Measurements from ENCODE around the gene LHPP. TPM values are rescaled to one million over a fixed set of nuclear protein-coding genes. Genes with fewer than 3 reads are reported as not detected.

Gene LHPP
- total RNA-seq, 1 donor from 2014 or later = 22.9 TPM

GRCh38 chr10:124551097-124551496, 89.5 kb downstream of the LHPP start:
- intact Hi-C loops (cut with micrococcal nuclease) = loop anchor here (2.0 kb wide), 2 partner anchors 14 to 50 kb away; no protein-coding TSS in a partner anchor
- Mint-ChIP-seq H3K27ac (no peak overlapping the region), H3K27me3 (no peaks in the 10 kb centered on the region), H3K4me1 (peaks cover 68% of the 10 kb centered on the region), H3K9me3 (no peaks in the 10 kb centered on the region), H3K36me3 (ENCODE audit: low read depth) (no peaks in the 10 kb centered on the region), H3K4me3 (no peak overlapping the region)
- no peak for ATAC-seq (ENCODE audit: low read depth)
- CTCF ChIA-PET = no interaction called here
- no peak for TF ChIP-seq CTCF (IDR thresholded peaks at IDR 0.05)
- POLR2A ChIA-PET = interaction anchor here (0.9 to 1.6 kb wide), 5 partner anchors 15 to 135 kb away, joined by 3 to 6 read pairs (median 5); no protein-coding TSS in a partner anchor
- DNase-seq = no peak

- H3K27me3 Mint-ChIP-seq = no peaks in the 10 kb centered on the region
- CTCF ChIA-PET = no interaction called here
- H3K9me3 Mint-ChIP-seq = no peaks in the 10 kb centered on the region
- no peak for TF ChIP-seq CTCF (IDR thresholded peaks at IDR 0.05)
- no peak for ATAC-seq (ENCODE audit: low read depth)
- DNase-seq = no peak
- POLR2A ChIA-PET = interaction anchor here (1.4 kb wide), 1 partner anchor 134 kb away, joined by 5 read pairs; no protein-coding TSS in a partner anchor
- peak overlapping the region; percentile 56 for H3K27ac Mint-ChIP-seq
- no peak overlapping the region for H3K4me3 Mint-ChIP-seq
- peaks cover 62% of the 10 kb centered on the region for H3K4me1 Mint-ChIP-seq
- H3K36me3 Mint-ChIP-seq (ENCODE audit: low read depth) = peaks cover 3% of the 10 kb centered on the region
- intact Hi-C loops (cut with micrococcal nuclease) = loop anchor here (2.0 kb wide), 2 partner anchors 13 to 49 kb away; no protein-coding TSS in a partner anchor
Measured at GRCh38 chr10:124551755-124552154, 90.1 kb downstream of the LHPP start.

GRCh38 chr10:124552691-124553276, 91.2 kb downstream of the LHPP start:
- TF ChIP-seq CTCF (IDR thresholded peaks at IDR 0.05) = no peak
- Mint-ChIP-seq H3K27me3 (no peaks in the 10 kb centered on the region), H3K36me3 (ENCODE audit: low read depth) (peaks cover 3% of the 10 kb centered on the region), H3K4me3 (no peak overlapping the region), H3K4me1 (peaks cover 55% of the 10 kb centered on the region), H3K9me3 (no peaks in the 10 kb centered on the region), H3K27ac (no peak overlapping the region)
- DNase-seq (no peak), ATAC-seq (ENCODE audit: low read depth) (no peak)
- POLR2A ChIA-PET = interaction anchor here (1.3 kb wide), 1 partner anchor 9 kb away, joined by 6 read pairs; no protein-coding TSS in a partner anchor
- intact Hi-C loops (cut with micrococcal nuclease) = no loop called here
- CTCF ChIA-PET = interaction anchor here (0.8 kb wide), 1 partner anchor 18 kb away, joined by 3 read pairs; no protein-coding TSS in a partner anchor

- no peak for TF ChIP-seq CTCF (IDR thresholded peaks at IDR 0.05)
- Mint-ChIP-seq H3K4me3 (no peak overlapping the region), H3K4me1 (peaks cover 42% of the 10 kb centered on the region), H3K9me3 (no peaks in the 10 kb centered on the region), H3K27ac (peak overlapping the region; percentile 35), H3K27me3 (no peaks in the 10 kb centered on the region), H3K36me3 (ENCODE audit: low read depth) (peaks cover 3% of the 10 kb centered on the region)
- no peak for ATAC-seq (ENCODE audit: low read depth)
- intact Hi-C loops (cut with micrococcal nuclease) = no loop called here
- DNase-seq = no peak
- POLR2A ChIA-PET = interaction anchor here (1.1 kb wide), 2 partner anchors 46 to 48 kb away, joined by 3 read pairs; no protein-coding TSS in a partner anchor
- CTCF ChIA-PET = no interaction called here
Measured at GRCh38 chr10:124554085-124554858, 92.6 kb downstream of the LHPP start.

- TF ChIP-seq CTCF (IDR thresholded peaks at IDR 0.05) = no peak
- H3K27ac Mint-ChIP-seq = no peak overlapping the region
- H3K4me3 Mint-ChIP-seq = no peak overlapping the region
- CTCF ChIA-PET = no interaction called here
- intact Hi-C loops (cut with micrococcal nuclease) = no loop called here
- DNase-seq = no peak
- peaks cover 4% of the 10 kb centered on the region for H3K9me3 Mint-ChIP-seq
- POLR2A ChIA-PET = interaction anchor here (0.9 kb wide), 1 partner anchor 21 kb away, joined by 3 read pairs; no protein-coding TSS in a partner anchor
- H3K4me1 Mint-ChIP-seq = peaks cover 30% of the 10 kb centered on the region
- H3K36me3 Mint-ChIP-seq (ENCODE audit: low read depth) = peaks cover 12% of the 10 kb centered on the region
- no peaks in the 10 kb centered on the region for H3K27me3 Mint-ChIP-seq
- no peak for ATAC-seq (ENCODE audit: low read depth)
Measured at GRCh38 chr10:124557167-124557566, 95.5 kb downstream of the LHPP start.

Measured in activated B cell treated with CpG ODN at 0.5 μM for 24 hours (primary cell).